ENCODE data around the gene METRNL.

Gene METRNL

DNA sequence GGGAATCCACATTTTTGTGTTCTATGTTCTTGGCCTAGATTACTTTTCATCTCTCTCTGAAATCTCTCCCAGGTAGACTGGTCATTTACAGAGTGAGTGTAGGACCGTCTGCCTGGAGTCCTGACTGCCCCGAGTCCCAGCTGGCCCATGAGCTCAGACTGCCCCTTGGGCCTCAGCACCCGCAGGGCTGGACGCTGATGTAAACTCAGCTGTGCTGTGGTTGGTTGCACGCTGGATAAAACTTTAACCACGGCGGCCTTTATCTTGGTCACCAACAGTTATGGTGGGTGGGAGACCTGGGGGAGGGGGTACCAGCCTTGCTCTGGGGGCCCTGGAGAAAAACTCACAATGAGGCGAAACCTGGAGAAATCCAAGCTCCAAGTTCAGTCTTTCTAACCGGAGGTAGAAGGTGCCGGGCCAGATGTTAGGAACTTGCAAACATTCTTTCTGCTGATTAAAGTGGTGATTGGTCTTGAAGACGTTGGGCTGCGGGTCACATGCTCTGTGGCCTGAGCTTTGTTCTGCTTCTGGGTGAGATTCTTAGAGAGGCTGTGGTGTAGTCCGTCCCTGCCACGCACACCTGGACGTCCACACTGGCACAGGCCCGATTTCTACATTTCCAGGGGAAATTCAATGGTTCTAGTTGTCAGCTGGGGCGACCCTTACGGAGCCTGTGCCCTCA, 6.9 kb downstream of the METRNL start:
- H3K9me2 ChIP-seq (replicated peaks; ENCODE audit: insufficient read depth, low read length): no peaks in the 10 kb centered on the region
- peaks cover 12% of the 10 kb centered on the region; the same call in 1 of the 2 replicates for H3K79me2 ChIP-seq (ENCODE audit: insufficient read depth, low read length)

GRCh38 chr17:83086907-83087787, 7.7 kb downstream of the METRNL start:
- Histone ChIP-seq H2AFZ (ENCODE audit: low read depth, low read length, severe bottlenecking) (no peak overlapping the region), H3K9ac (ENCODE audit: low read length) (no peak overlapping the region), H3K9me2 (replicated peaks; ENCODE audit: insufficient read depth, low read length) (no peaks in the 10 kb centered on the region), H3K4me2 (ENCODE audit: low read depth, low read length, poor library complexity, severe bottlenecking) (no peak overlapping the region), H3K79me2 (ENCODE audit: insufficient read depth, low read length) (peaks cover 11% of the 10 kb centered on the region; the same call in 1 of the 2 replicates), H3K9me3 (ENCODE audit: insufficient read depth, low read length) (no peaks in the 10 kb centered on the region), H3F3A (ENCODE audit: insufficient read depth) (peaks cover 4% of the 10 kb centered on the region), H3K27ac (ENCODE audit: low read depth, low read length) (no peak overlapping the region), H3K4me3 (ENCODE audit: insufficient read depth, low read length, poor library complexity, severe bottlenecking) (no peak overlapping the region), H3K27me3 (ENCODE audit: low read length) (no peaks in the 10 kb centered on the region), H4K20me1 (ENCODE audit: low read depth, low read length) (no peaks in the 10 kb centered on the region), H3K36me3 (ENCODE audit: low read length) (no peaks in the 10 kb centered on the region)
- TF ChIP-seq, protein P1, sequence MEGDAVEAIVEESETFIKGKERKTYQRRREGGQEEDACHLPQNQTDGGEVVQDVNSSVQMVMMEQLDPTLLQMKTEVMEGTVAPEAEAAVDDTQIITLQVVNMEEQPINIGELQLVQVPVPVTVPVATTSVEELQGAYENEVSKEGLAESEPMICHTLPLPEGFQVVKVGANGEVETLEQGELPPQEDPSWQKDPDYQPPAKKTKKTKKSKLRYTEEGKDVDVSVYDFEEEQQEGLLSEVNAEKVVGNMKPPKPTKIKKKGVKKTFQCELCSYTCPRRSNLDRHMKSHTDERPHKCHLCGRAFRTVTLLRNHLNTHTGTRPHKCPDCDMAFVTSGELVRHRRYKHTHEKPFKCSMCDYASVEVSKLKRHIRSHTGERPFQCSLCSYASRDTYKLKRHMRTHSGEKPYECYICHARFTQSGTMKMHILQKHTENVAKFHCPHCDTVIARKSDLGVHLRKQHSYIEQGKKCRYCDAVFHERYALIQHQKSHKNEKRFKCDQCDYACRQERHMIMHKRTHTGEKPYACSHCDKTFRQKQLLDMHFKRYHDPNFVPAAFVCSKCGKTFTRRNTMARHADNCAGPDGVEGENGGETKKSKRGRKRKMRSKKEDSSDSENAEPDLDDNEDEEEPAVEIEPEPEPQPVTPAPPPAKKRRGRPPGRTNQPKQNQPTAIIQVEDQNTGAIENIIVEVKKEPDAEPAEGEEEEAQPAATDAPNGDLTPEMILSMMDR (IDR thresholded peaks at IDR 0.05; ENCODE audit: insufficient read depth, low read length, poor library complexity, severe bottlenecking): no peak
- no peak for TF ChIP-seq EZH2phosphoT487 (conservative IDR thresholded peaks at IDR 0.05; ENCODE audit: low read length)

More for the DNA sequence above, 6.9 kb downstream of the METRNL start:
- Histone ChIP-seq H3K27ac (ENCODE audit: low read depth, low read length) (no peak overlapping the region), H3K9me3 (ENCODE audit: insufficient read depth, low read length) (no peaks in the 10 kb centered on the region), H3K4me3 (ENCODE audit: insufficient read depth, low read length, poor library complexity, severe bottlenecking) (no peak overlapping the region), H3F3A (ENCODE audit: insufficient read depth) (peaks cover 11% of the 10 kb centered on the region), H2AFZ (ENCODE audit: low read depth, low read length, severe bottlenecking) (no peak overlapping the region), H3K36me3 (ENCODE audit: low read length) (no peaks in the 10 kb centered on the region), H3K27me3 (ENCODE audit: low read length) (no peaks in the 10 kb centered on the region), H3K9ac (ENCODE audit: low read length) (no peak overlapping the region), H4K20me1 (ENCODE audit: low read depth, low read length) (no peaks in the 10 kb centered on the region), H3K4me2 (ENCODE audit: low read depth, low read length, poor library complexity, severe bottlenecking) (no peak overlapping the region)
- TF ChIP-seq EZH2phosphoT487 (conservative IDR thresholded peaks at IDR 0.05; ENCODE audit: low read length): no peak
- TF ChIP-seq, protein P1 (IDR thresholded peaks at IDR 0.05; ENCODE audit: insufficient read depth, low read length, poor library complexity, severe bottlenecking): no peak

- Histone ChIP-seq H2AFZ (ENCODE audit: low read depth, low read length, severe bottlenecking) (no peak overlapping the region), H3K27ac (ENCODE audit: low read depth, low read length) (no peak overlapping the region), H3K9me3 (ENCODE audit: insufficient read depth, low read length) (no peaks in the 10 kb centered on the region), H3K9ac (ENCODE audit: low read length) (no peak overlapping the region), H3K79me2 (ENCODE audit: insufficient read depth, low read length) (peaks cover 8% of the 10 kb centered on the region; the same call in 1 of the 2 replicates), H3F3A (ENCODE audit: insufficient read depth) (no peaks in the 10 kb centered on the region), H4K20me1 (ENCODE audit: low read depth, low read length) (no peaks in the 10 kb centered on the region), H3K4me2 (ENCODE audit: low read depth, low read length, poor library complexity, severe bottlenecking) (no peak overlapping the region), H3K27me3 (ENCODE audit: low read length) (no peaks in the 10 kb centered on the region), H3K9me2 (replicated peaks; ENCODE audit: insufficient read depth, low read length) (no peaks in the 10 kb centered on the region), H3K4me3 (ENCODE audit: insufficient read depth, low read length, poor library complexity, severe bottlenecking) (no peak overlapping the region), H3K36me3 (ENCODE audit: low read length) (no peaks in the 10 kb centered on the region)
- TF ChIP-seq EZH2phosphoT487 (conservative IDR thresholded peaks at IDR 0.05; ENCODE audit: low read length): no peak
- TF ChIP-seq, protein P1 (IDR thresholded peaks at IDR 0.05; ENCODE audit: insufficient read depth, low read length, poor library complexity, severe bottlenecking): no peak
Observed at GRCh38 chr17:83087788-83088360, 8.5 kb downstream of the METRNL start.

Measured in SU-DHL-6 (cell line).